GM18873 (cell line): Measurements from ENCODE around the gene ZFP2.

ENCODE experiments used
- ATAC-seq: cut with Tn5 transposase; IDR thresholded peaks from one replicate; pipeline ENCODE4 v1.9.1; 2021; ENCODE audit warnings: mild to moderate bottlenecking, moderate library complexity, moderate number of reproducible peaks; ENCODE audit not compliant: unreplicated experiment, low FRiP score

Gene ZFP2

DNA sequence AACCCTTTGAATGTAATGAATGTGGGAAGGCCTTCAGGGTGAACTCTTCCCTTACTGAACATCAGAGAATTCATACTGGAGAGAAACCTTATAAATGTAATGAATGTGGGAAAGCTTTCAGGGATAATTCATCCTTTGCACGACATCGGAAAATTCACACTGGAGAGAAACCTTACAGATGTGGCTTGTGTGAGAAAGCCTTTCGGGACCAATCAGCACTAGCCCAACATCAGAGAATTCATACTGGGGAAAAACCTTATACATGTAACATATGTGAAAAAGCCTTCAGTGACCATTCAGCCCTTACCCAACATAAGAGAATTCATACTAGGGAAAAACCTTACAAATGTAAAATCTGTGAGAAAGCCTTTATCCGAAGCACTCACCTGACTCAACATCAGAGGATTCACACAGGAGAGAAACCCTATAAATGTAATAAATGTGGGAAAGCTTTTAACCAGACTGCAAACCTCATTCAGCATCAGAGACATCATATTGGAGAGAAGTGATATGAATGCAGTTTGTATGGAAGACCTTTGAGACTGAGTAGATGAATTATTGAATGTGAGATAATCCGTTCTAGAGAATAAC is 69.8 kb downstream of the ZFP2 start:
- ATAC-seq = no peak

DNA sequence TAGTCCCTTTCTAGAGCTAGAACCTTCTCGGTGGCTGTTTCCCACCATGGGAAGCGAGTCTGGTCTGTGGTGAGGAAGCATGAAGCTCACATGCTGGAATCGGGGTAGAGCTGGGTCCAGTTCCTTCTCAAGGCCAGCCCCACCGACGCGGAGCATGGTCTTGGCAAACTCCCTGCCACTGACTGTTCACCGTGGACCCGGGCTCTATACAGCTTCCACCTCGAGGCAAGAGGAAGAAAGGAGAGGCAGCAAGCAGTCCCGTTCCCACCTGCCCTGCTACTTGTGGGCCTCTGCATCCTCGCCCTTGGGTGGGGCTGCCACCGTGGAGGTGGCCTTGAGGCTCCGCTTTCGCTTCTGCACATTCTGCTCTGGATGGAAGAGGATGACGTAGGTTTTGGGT is 85.7 kb downstream of the ZFP2 start:
- ATAC-seq = no peak
